NK-92 (cell line): ENCODE measurements around the gene MYLIP.

Experiments
- DNase-seq: peaks from one replicate; lab custom pipeline; 2025; ENCODE audit not compliant: unreplicated experiment; lab: John Stamatoyannopoulos, UW

The MYLIP gene

GRCh38 chr6:16128759-16129622, at the start of gene MYLIP:
Gene MYLIP (plus strand): TSS chr6:16129086. CDS start chr6:16129323, 237 bp downstream.
- peak; percentile 77 for DNase-seq

DNA sequence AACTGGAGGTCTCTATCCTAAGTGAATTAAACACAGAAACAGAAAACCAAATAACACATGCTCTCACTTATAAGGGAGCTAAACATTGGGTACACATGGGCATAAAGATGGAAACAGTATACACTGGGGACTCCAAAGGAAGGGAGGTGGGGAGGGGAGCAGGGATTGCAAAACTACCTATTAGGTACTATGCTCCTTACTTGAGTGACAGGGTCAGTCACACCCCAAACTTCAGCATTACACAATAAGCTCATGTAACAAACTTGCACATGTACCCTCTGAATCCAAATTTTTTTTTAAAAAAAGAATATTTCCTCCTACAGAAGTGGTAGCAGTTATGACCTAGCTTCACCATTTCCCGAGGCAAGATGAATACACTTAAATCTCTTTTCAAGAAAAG, 49.5 kb upstream of the MYLIP start:
- no peak for DNase-seq

DNA sequence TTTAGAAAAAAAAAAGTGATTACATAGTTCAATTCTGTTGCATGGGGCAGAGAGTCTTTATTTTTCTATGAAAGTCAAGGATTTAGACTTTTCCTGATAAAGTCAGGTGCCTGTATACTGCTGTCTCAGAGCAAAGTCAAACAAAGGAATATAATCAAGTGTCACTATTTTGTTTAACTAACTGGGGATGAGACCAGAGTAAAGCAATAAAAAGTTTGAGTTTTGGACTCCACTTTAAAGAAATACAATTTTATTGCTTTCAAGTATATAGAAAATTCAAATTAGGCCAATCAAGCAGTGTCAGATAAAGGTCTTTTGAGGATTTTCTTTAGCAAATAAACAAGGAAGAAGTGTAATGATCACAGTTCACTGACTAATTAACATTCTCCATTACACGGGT, 48.7 kb upstream of the MYLIP start:
- no peak for DNase-seq

- no peak for DNase-seq
Measured at GRCh38 chr6:16081326-16081725, 47.6 kb upstream of the MYLIP start.

DNA sequence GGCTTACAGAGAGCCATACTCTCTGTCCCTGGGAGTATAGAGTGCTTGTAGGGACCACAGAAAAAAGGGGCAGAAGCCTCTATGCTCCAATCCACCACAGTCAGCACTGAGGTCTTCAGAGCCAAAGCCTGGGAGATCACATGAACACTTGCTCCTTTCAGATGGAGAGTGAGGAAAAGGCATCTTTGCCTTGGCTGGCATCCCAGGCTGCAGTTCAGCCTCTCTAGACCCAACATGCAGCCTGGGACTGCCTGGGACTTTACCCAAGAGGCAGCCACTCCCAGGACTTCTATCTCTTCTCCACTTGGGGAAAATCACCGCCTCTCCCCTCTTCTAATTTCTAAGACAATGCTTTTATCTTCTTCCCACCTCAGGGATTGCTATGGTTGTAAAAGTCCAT, 46.5 kb upstream of the MYLIP start:
- no peak for DNase-seq

- DNase-seq, result no peak
Measured at GRCh38 chr6:16086965-16087364, 41.9 kb upstream of the MYLIP start.

- no peak for DNase-seq
Measured at GRCh38 chr6:16087386-16087785, 41.5 kb upstream of the MYLIP start.

DNA sequence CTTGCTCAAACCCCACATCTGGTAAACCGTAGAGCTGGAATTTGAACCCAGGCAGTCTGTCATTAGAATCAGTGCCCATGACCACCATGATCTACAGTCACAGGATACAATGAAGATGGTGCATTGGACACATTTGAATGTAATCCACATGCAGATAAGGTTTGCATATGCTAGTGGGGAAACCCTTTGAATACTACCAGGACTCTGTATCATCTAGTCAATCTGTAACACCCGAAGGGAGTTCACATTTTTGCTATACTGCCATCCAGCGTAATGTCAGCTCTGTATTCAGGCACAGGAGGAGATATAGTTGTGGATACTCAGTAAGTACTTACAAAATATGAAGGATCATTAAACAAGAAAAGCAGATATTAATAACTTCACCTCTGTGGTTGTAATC, 40.5 kb upstream of the MYLIP start:
- DNase-seq, result no peak

DNA sequence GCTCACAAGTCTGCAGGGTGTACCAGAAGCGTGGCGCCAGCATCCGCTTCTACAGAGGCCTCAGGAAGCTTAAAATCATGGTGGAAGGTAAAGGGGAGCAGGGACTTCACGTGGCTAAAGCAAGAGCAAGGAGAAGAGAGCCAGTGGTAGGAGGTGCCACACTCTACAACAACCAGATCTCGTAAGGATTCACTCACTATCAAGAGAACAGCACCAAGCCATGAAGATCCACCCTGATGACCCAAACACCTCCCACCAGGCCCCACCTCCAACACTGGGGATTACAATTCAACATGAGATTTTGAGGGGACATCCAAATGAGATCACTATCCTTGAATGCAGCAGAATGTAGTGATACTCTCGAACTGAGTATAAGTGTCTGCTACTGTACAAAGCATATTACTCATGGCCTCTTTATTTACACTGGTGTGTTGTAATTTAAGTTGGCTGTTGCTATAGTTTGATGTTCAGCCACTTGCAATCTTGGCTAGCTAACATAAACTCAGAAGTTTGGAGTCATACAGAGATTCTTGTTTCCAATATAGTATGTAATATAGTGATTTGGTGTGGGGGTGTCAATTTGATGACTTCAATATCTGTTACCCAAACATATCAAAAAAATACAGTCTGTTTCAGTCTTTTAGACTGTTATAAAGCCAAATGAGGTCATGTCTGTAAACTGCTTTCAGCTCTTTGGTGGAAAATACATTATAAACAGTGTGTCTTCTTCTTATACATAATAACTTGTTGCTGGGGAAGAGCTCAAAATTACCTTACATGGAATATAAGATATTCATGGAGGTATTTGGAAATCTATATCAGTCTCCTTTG, 39.4 kb upstream of the MYLIP start:
- no peak for DNase-seq

DNA sequence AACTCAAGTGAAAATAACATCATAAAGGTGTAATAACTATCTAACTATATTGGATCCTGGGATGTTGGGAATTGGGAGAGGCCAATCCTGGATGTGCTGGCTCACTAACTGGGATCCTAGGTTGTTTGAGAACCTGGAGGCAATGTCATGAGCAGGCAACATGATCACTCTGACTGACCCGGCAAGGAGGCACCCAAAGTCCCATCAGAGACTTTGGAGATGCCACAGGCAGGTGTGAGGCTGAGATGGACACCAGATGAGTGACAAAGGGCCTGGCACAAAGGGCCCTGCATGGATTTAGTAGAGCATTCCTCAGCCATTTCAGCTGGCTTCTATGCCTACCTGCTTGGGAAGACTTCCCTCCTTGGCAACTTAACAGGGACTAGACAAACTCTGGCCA, 38.4 kb upstream of the MYLIP start:
- DNase-seq, result no peak

GRCh38 chr6:16090920-16091319, 38.0 kb upstream of the MYLIP start:
- DNase-seq, result no peak

GRCh38 chr6:16092140-16092539, 36.7 kb upstream of the MYLIP start:
- no peak for DNase-seq

GRCh38 chr6:16092990-16093389, 35.9 kb upstream of the MYLIP start:
- DNase-seq, result no peak

GRCh38 chr6:16095180-16095579, 33.7 kb upstream of the MYLIP start:
- DNase-seq, result no peak

DNA sequence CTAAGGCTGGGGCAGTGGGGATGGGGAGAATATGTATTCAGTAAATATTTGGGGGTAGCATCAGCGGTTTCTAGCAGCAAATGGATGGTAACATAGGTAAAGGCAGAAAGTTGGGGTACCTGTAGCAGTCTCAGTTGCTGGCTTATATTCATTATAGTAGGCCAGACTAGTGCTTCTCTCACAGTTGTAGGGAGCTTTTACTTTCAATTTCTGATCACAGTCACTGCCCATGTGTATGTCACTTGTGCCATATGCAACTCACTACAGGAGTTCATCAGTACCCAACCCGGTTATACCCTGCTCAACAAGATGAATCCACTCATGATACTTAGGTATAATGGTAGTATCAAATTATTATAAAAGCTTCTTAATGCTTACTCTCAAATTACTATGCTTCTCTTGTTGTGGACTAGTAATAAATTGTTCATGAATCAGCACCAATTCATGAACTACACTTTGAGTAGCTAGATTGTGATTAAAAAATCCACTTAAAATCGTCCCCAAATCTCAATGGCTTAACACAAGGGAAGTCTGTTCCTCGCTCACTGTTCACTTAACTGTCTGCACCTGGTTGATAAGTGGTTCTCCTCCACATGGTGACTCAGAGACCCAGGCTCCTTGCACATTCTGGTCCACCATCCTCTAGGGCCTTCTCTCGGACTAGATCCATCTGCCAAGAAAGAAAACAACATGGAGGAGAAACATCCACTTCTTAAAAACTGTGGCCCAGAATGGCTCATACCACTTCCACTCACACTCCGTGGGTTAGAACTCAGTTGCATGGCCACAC, 31.3 kb upstream of the MYLIP start:
- no peak for DNase-seq

DNA sequence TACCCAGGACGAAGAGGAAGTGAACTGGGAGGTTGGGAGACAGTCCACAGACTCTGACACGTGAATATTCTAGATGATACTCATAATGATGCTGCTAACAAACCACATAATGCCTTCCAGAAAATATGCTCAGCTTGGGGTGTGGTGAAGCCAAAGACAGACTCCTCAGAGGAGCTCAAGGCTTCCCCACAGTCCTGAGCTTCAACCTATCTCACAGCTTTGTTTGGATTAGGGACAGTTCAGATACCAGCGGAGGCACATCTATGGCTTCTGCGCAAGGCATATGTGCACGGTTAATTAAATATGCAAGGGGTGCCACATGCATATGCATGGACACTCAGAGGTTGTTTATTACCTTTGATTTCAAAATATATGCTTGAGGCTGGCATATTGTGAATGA, 30.7 kb upstream of the MYLIP start:
- no peak for DNase-seq

- no peak for DNase-seq
Measured at GRCh38 chr6:16102208-16102607, 26.7 kb upstream of the MYLIP start.

- DNase-seq, result no peak
Measured at GRCh38 chr6:16103722-16104121, 25.2 kb upstream of the MYLIP start.

GRCh38 chr6:16104624-16105433, 24.1 kb upstream of the MYLIP start:
- no peak for DNase-seq

DNA sequence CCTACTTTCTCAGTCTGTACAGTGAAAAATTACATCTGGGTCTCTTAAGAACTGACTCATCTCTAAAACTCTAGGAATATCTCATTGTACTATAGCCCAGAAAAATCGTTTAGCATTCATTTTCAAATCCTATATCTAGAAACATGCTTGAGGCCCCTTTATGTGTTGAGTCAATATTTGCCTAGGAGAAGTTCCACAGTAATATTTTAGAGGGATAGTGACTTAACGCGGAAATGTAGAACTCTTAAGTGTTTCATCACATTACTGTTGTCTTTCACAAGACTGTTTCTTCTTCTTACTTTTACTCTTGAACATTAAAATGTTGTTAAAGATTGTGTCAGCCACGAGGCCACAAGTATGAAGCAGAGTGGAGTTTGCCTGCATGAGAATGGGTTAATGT, 23.0 kb upstream of the MYLIP start:
- no peak for DNase-seq
